Smooth muscle cell (in vitro differentiated cells): ENCODE data around the gene DTX3L. TPM values are rescaled to one million over a fixed set of nuclear protein-coding genes. Genes with fewer than 3 reads are reported as not detected.

Experiments
- DNase-seq: peaks from one replicate; lab custom pipeline; 2025; ENCODE audit not compliant: unreplicated experiment; lab: John Stamatoyannopoulos, UW
- H2AFZ ChIP-seq: fragments of 200-600 bp; sonication (generic); 2 replicates; pipeline ENCODE4 v1.6.0; 2016; ENCODE audit warnings: antibody characterized with exemption, low read depth, mild to moderate bottlenecking
- H3F3A ChIP-seq: fragments of 200-600 bp; sonication (generic); 2 replicates; pipeline ENCODE4 v1.6.0; 2017; ENCODE audit warnings: antibody characterized with exemption, low read depth
- H3K27ac ChIP-seq: fragments of 200-600 bp; sonication (generic); 2 replicates; pipeline ENCODE4 v1.5.1; 2016; ENCODE audit warnings: low read depth, mild to moderate bottlenecking
- H3K27me3 ChIP-seq: fragments of 200-600 bp; sonication (generic); 2 replicates; pipeline ENCODE4 v1.6.1; 2016; ENCODE audit warnings: low read depth, mild to moderate bottlenecking
- H3K36me3 ChIP-seq: fragments of 200-600 bp; sonication (generic); 2 replicates; pipeline ENCODE4 v1.5.1; 2016; ENCODE audit warnings: low read depth
- H3K4me1 ChIP-seq: fragments of 200-600 bp; sonication (generic); 2 replicates; pipeline ENCODE4 v1.5.1; 2016; ENCODE audit warnings: low read depth
- H3K4me2 ChIP-seq: fragments of 200-600 bp; sonication (generic); 2 replicates; pipeline ENCODE4 v1.6.0; 2016; ENCODE audit warnings: mild to moderate bottlenecking
- H3K4me3 ChIP-seq: fragments of 200-600 bp; sonication (generic); 2 replicates; pipeline ENCODE4 v1.5.1; 2016; ENCODE audit warnings: mild to moderate bottlenecking
- H3K79me2 ChIP-seq: fragments of 200-600 bp; sonication (generic); 2 replicates; pipeline ENCODE4 v1.6.0; 2016; ENCODE audit warnings: low read depth, mild to moderate bottlenecking
- H3K9ac ChIP-seq: fragments of 200-600 bp; sonication (generic); 2 replicates; pipeline ENCODE4 v1.6.0; 2016; ENCODE audit warnings: low read depth
- H3K9me3 ChIP-seq: fragments of 200-600 bp; sonication (generic); replicated peaks from 2 replicates; pipeline ENCODE4 v1.5.1; 2016; ENCODE audit warnings: low read depth
- H4K20me1 ChIP-seq: fragments of 200-600 bp; sonication (generic); 2 replicates; pipeline ENCODE4 v1.6.0; 2016; ENCODE audit warnings: low read depth
- CTCF ChIP-seq: fragments of 200-600 bp; sonication (generic); IDR thresholded peaks from 2 replicates; pipeline ENCODE4 v1.5.1; 2017; ENCODE audit warnings: borderline replicate concordance, mild to moderate bottlenecking, antibody characterized with exemption; ENCODE audit not compliant: insufficient read depth, poor library complexity, severe bottlenecking
- WGBS: methylation state at CpG from one replicate; pipeline ENCODE4 v1.1.7; 2016; ENCODE audit warnings: low lambda C conversion rate; 5-methylcytosine and 5-hydroxymethylcytosine counted together
- polyA plus RNA-seq: library from polyadenylated mRNA; unstranded; fragments of >200 nt; fragmentation: Nextera tagmentation; extraction: Ambion mirVana; gene quantifications from 2 replicates; pipeline ENCODE4 v1.2.1, GENCODE V29; 2016
- total RNA-seq: library from RNA; depleted of rRNA; stranded (reverse); fragments of >200 nt; gene quantifications from 2 replicates; pipeline ENCODE4 v1.2.3, GENCODE V29; 2014

The DTX3L gene
- total and polyA plus RNA-seq, 2 experiments from 2014 or later: 2.2 to 6.4 TPM

GRCh38 chr3:122586098-122586497 is 22.0 kb downstream of the DTX3L start:
- Histone ChIP-seq H4K20me1 (no peaks in the 10 kb centered on the region), H3K36me3 (peaks cover 5% of the 10 kb centered on the region), H3K79me2 (no peaks in the 10 kb centered on the region), H3F3A (no peaks in the 10 kb centered on the region), H3K4me1 (no peaks in the 10 kb centered on the region), H3K4me2 (no peak overlapping the region), H3K27me3 (no peaks in the 10 kb centered on the region), H3K9me3 (peaks cover 10% of the 10 kb centered on the region), H3K27ac (no peak overlapping the region), H3K4me3 (no peak overlapping the region), H2AFZ (no peak overlapping the region), H3K9ac (no peak overlapping the region)
- WGBS: 60% methylated on average over 1 of the region's 1 CpG
- TF ChIP-seq CTCF: no peak
- no peak for DNase-seq

- peaks cover 2% of the 10 kb centered on the region for H3K9me3 ChIP-seq
- no peaks in the 10 kb centered on the region for H4K20me1 ChIP-seq
- H3K27me3 ChIP-seq: no peaks in the 10 kb centered on the region
- no peak overlapping the region for H2AFZ ChIP-seq
- no peaks in the 10 kb centered on the region for H3K79me2 ChIP-seq
- no peaks in the 10 kb centered on the region for H3K36me3 ChIP-seq
- H3K9ac ChIP-seq: no peak overlapping the region
- no peak overlapping the region for H3K4me2 ChIP-seq
- DNase-seq: no peak
- H3K4me3 ChIP-seq: no peak overlapping the region
- H3F3A ChIP-seq: no peaks in the 10 kb centered on the region
- H3K4me1 ChIP-seq: no peaks in the 10 kb centered on the region
- no peak for TF ChIP-seq CTCF
- no peak overlapping the region for H3K27ac ChIP-seq
These were observed 22.8 kb downstream of the DTX3L start for GRCh38 chr3:122586773-122587485.

- no peak for TF ChIP-seq CTCF
- 51% methylated on average over 2 of the region's 2 CpGs for WGBS
- no peaks in the 10 kb centered on the region for H3K9me3 ChIP-seq
- no peak overlapping the region for H3K4me2 ChIP-seq
- H3K27me3 ChIP-seq: no peaks in the 10 kb centered on the region
- H3K27ac ChIP-seq: no peak overlapping the region
- DNase-seq: no peak
- no peaks in the 10 kb centered on the region for H3K79me2 ChIP-seq
- no peak overlapping the region for H3K4me3 ChIP-seq
- H2AFZ ChIP-seq: no peak overlapping the region
- no peaks in the 10 kb centered on the region for H4K20me1 ChIP-seq
- H3K4me1 ChIP-seq: no peaks in the 10 kb centered on the region
- H3F3A ChIP-seq: no peaks in the 10 kb centered on the region
- H3K9ac ChIP-seq: no peak overlapping the region
- H3K36me3 ChIP-seq: no peaks in the 10 kb centered on the region
These were observed 23.4 kb downstream of the DTX3L start for GRCh38 chr3:122587572-122587971.

- 78% methylated on average over 5 of the region's 5 CpGs for WGBS
- H3K27me3 ChIP-seq: no peaks in the 10 kb centered on the region
These were observed 25.2 kb downstream of the DTX3L start for GRCh38 chr3:122589297-122589696.

More at GRCh38 chr3:122589297-122589696, 25.2 kb downstream of the DTX3L start:
- Histone ChIP-seq H2AFZ (no peak overlapping the region), H3K9me3 (no peaks in the 10 kb centered on the region), H3K4me2 (no peak overlapping the region), H3K27ac (no peak overlapping the region), H3K4me1 (no peaks in the 10 kb centered on the region), H4K20me1 (no peaks in the 10 kb centered on the region), H3K36me3 (no peaks in the 10 kb centered on the region), H3F3A (no peaks in the 10 kb centered on the region), H3K79me2 (no peaks in the 10 kb centered on the region), H3K4me3 (no peak overlapping the region), H3K9ac (no peak overlapping the region)
- TF ChIP-seq CTCF: no peak
- DNase-seq: no peak
